PFSK-1 (cell line): ENCODE data around the gene TMEM140.

Source experiments
- FOXP2 ChIP-seq: optimal IDR thresholded peaks from 2 replicates; pipeline ENCODE3; 2011; ENCODE audit warnings: borderline replicate concordance, control low read depth, inconsistent platforms; ENCODE audit not compliant: insufficient read depth; ENCODE audit errors: extremely low read length, extremely low read depth
- POLR2AphosphoS5 ChIP-seq: IDR thresholded peaks from 2 replicates; pipeline ENCODE4 v1.6.1; 2012; ENCODE audit warnings: low read depth, mild to moderate bottlenecking, control low read depth, low read length, moderate library complexity
- SIN3A ChIP-seq: IDR thresholded peaks from 2 replicates; pipeline ENCODE4 v1.6.1; 2012; ENCODE audit warnings: mild to moderate bottlenecking, low read length, moderate library complexity, borderline replicate concordance; ENCODE audit not compliant: insufficient read depth
- TAF1 ChIP-seq: IDR thresholded peaks from 2 replicates; pipeline ENCODE4 v1.6.1; 2012; ENCODE audit warnings: low read length, control low read depth, borderline replicate concordance; ENCODE audit not compliant: insufficient read depth
- TF ChIP-seq, protein P1 (sequence below), 2 experiments: IDR thresholded peaks; 2 replicates each; pipeline versions ENCODE4 v1.6.1 to v1.8.0; 2011 to 2012; ENCODE audit warnings: low read depth in 2 of 2, low read length in 2 of 2, control low read depth in 1 of 2, inconsistent platforms in 1 of 2, mild to moderate bottlenecking in 1 of 2, moderate library complexity in 1 of 2; ENCODE audit not compliant: insufficient read depth in 1 of 2

The TMEM140 gene

DNA sequence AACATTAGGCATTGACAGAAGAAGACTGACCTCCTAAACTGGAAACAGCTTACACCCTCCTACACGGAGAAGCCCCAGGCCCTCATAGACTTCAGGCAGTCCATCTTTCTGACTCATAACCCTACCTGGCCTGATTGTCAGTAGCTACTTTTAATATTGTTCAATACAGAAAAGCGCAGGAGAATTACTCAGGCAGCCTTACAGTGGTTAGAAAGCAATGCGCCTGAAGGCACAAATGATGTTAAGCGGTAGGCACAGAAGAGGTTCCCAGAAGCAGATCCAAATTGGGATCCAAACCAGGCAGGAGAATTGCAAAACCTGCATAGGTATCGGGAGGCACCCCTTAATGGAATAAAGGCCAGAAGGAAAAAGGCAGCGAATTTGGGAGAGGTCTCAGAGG is 28.1 kb downstream of the TMEM140 start:
- TF ChIP-seq, protein P1, sequence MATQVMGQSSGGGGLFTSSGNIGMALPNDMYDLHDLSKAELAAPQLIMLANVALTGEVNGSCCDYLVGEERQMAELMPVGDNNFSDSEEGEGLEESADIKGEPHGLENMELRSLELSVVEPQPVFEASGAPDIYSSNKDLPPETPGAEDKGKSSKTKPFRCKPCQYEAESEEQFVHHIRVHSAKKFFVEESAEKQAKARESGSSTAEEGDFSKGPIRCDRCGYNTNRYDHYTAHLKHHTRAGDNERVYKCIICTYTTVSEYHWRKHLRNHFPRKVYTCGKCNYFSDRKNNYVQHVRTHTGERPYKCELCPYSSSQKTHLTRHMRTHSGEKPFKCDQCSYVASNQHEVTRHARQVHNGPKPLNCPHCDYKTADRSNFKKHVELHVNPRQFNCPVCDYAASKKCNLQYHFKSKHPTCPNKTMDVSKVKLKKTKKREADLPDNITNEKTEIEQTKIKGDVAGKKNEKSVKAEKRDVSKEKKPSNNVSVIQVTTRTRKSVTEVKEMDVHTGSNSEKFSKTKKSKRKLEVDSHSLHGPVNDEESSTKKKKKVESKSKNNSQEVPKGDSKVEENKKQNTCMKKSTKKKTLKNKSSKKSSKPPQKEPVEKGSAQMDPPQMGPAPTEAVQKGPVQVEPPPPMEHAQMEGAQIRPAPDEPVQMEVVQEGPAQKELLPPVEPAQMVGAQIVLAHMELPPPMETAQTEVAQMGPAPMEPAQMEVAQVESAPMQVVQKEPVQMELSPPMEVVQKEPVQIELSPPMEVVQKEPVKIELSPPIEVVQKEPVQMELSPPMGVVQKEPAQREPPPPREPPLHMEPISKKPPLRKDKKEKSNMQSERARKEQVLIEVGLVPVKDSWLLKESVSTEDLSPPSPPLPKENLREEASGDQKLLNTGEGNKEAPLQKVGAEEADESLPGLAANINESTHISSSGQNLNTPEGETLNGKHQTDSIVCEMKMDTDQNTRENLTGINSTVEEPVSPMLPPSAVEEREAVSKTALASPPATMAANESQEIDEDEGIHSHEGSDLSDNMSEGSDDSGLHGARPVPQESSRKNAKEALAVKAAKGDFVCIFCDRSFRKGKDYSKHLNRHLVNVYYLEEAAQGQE (IDR thresholded peaks at IDR 0.05; ENCODE audit: insufficient read depth in 1 of 2, low read depth in 2 of 2, low read length in 2 of 2) = no peak
- TF ChIP-seq POLR2AphosphoS5 (no peak), FOXP2 (no peak), TAF1 (no peak), SIN3A (no peak)

DNA sequence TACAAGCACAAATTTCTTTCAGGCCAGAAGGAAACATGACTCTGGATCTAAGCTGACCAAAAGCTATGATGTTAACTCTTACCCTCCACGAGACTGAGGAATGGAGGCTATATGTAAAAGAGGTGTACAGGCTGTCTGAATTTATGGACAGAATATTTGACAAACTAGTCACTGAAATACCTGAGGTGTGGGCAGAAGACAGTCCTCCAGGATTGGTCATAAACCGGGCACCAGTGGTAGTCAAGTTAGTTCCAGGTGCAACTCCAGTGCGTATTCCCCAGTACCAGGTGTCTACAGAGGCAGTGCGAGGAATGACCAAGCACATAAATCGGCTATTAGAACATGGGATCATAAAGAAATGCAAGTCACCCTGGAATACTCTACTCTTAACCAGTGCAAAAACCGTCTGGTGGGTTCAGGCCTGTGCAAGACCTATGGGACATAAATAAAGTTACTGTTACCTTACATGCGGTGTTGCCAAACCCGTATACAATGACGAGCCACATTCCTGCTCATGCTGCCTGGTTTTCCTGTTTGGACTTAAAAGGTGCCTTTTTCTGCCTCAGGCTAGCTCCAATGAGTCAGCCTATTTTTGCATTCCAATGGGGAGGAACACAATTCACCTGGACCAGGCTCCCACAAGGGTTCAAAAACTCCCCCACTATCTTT is 29.3 kb downstream of the TMEM140 start:
- TF ChIP-seq TAF1 (no peak), FOXP2 (no peak), POLR2AphosphoS5 (no peak), SIN3A (no peak)
- TF ChIP-seq, protein P1 (IDR thresholded peaks at IDR 0.05; ENCODE audit: insufficient read depth in 1 of 2, low read depth in 2 of 2, low read length in 2 of 2) = no peak

DNA sequence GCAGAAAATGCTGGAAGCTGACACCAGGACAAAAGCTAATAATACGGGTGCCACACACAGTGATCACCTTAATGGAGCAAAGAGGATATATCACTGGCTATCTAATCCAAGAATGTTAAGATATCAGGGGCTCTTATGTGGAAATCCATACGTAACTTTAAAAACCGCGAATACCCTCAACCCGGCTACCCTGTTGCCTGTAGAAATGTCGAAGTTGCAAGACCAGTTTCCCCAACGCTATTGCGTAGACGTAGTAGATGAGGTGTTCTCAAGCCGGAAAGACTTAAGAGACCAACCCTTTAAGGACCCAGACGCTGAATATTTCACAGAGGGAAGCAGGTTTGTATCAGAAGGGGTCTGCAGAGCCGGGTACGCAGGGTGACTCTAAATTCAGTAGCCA is 30.5 kb downstream of the TMEM140 start:
- TF ChIP-seq TAF1 (no peak), FOXP2 (no peak), POLR2AphosphoS5 (no peak), SIN3A (no peak)
- TF ChIP-seq, protein P1 (IDR thresholded peaks at IDR 0.05; ENCODE audit: insufficient read depth in 1 of 2, low read depth in 2 of 2, low read length in 2 of 2) = no peak

DNA sequence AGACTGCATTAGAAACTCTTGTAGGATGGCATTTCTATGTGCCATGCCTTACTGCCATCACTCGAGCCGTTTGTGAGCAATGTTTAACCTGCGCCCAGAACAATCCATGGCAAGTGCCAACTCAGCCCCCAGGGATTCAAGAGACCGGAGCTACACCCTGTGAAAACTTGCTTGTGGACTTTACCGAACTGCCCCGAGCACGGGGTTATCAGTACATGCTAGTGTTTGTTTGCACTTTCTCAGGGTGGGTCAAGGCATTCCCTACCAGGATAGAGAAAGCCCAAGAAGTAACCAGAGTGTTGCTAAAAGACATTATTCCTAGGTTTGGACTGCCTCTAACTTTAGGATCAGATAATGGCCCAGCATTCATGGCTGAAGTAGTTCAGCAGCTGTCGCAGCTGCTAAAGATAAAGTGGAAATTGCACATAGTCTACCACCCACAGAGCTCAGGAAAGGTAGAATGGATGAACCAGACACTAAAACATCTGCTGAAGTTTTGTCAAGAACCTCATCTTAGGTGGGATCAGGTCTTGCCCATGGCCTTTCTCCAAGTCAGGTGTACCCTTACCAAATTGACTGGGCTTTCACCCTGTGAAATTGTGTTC is 31.6 kb downstream of the TMEM140 start:
- TF ChIP-seq FOXP2 = no peak
- no peak for TF ChIP-seq SIN3A
- TF ChIP-seq TAF1 = no peak
- TF ChIP-seq, protein P1 (IDR thresholded peaks at IDR 0.05; ENCODE audit: insufficient read depth in 1 of 2, low read depth in 2 of 2, low read length in 2 of 2) = no peak
- no peak for TF ChIP-seq POLR2AphosphoS5
